MV-4-11 (cell line): ENCODE results near the gene CENPV.
"Not testable (repeated sequence)": the region's sequence is repeated elsewhere in the genome, so short reads cannot be mapped to it uniquely, and the experiment has no call there.

Experiments used
- DNase-seq: peaks from one replicate; lab custom pipeline; 2025; lab: John Stamatoyannopoulos, UW

The CENPV gene

GRCh38 chr17:16353317-16354174 is at the start of gene CENPV:
Gene CENPV (minus strand): TSS chr17:16353469. CDS start chr17:16353436, 33 bp downstream.
- peak; percentile 37 for DNase-seq

GRCh38 chr17:16398270-16399267 is 45.3 kb upstream of the CENPV start:
- DNase-seq, result no peak

GRCh38 chr17:16396693-16397092 is 43.4 kb upstream of the CENPV start:
- not testable (repeated sequence) for DNase-seq

- not testable (repeated sequence) for DNase-seq
Measured at GRCh38 chr17:16395887-16396286, 42.6 kb upstream of the CENPV start.

- not testable (repeated sequence) for DNase-seq
Measured at GRCh38 chr17:16392491-16392890, 39.2 kb upstream of the CENPV start.

- DNase-seq, result no peak
Measured at GRCh38 chr17:16391451-16391850, 38.2 kb upstream of the CENPV start.

GRCh38 chr17:16386126-16386507 is 32.8 kb upstream of the CENPV start:
- not testable (repeated sequence) for DNase-seq

- no peak for DNase-seq
Measured at GRCh38 chr17:16384557-16384956, 31.3 kb upstream of the CENPV start.

- no peak for DNase-seq
Measured at GRCh38 chr17:16383772-16384287, 30.6 kb upstream of the CENPV start.

- no peak for DNase-seq
Measured at GRCh38 chr17:16383216-16383615, 29.9 kb upstream of the CENPV start.

- DNase-seq, result no peak
Measured at GRCh38 chr17:16381496-16381820, 28.2 kb upstream of the CENPV start.

- peak; percentile 97 for DNase-seq
Measured at GRCh38 chr17:16380640-16381495, 27.6 kb upstream of the CENPV start, which contains the start of gene UBB. Gene UBB (plus strand): TSS chr17:16381091. CDS start chr17:16381908, 817 bp downstream.

- no peak for DNase-seq
Measured at GRCh38 chr17:16379654-16380053, 26.4 kb upstream of the CENPV start.

GRCh38 chr17:16378636-16379282 is 25.5 kb upstream of the CENPV start:
- DNase-seq, result no peak

GRCh38 chr17:16377941-16378341 is 24.7 kb upstream of the CENPV start:
- DNase-seq, result no peak

- DNase-seq, result no peak
Measured at GRCh38 chr17:16374146-16374938, 21.1 kb upstream of the CENPV start.

- no peak for DNase-seq
Measured at GRCh38 chr17:16371742-16372141, 18.5 kb upstream of the CENPV start.

- no peak for DNase-seq
Measured at GRCh38 chr17:16364625-16365024, 11.4 kb upstream of the CENPV start.

GRCh38 chr17:16363749-16364536 is 10.7 kb upstream of the CENPV start:
- DNase-seq, result peak; percentile 48
